ENCODE measurements around the gene GPHN. TPM values are rescaled to one million over a fixed set of nuclear protein-coding genes. Genes with fewer than 3 reads are reported as not detected.

Gene GPHN
- total RNA-seq, 6 experiments from 2014 or later: 21.2 to 81.7 (median 40.2) TPM

DNA sequence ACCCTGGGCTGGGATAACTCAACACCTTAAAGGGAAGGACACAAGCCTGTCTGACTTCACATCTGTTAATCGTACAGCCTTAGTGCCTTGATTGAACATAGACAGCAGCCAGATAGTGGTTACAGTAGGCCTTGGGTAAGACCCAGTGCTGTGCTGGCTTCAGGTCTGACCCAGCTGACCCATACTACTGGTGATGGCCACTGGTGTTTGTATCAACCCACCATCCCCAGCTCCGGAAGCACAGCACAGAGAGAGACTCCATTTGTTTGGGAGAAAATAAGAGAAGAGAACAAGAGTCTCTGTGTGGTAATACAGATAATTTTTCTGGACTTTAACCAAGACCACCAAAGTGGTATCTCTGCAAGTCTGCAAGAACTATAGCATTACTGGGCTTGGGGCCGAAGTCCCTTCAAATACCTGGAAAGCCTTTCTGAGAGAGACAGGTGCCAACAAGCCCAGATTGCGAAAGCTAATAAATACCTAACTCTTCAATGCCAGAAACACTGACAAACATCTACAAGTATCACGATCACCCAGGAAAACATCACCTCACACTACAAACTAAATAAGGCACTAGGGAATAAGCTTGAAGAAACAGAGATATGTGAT, 351.2 kb downstream of the GPHN start:
- H3K4me1 ChIP-seq: peaks cover 0 to 17% (median 0%) of the 10 kb centered on the region in 4 donors
- no peaks in the 10 kb centered on the region for H3K27me3 ChIP-seq
- no peak overlapping the region for H3K4me3 ChIP-seq
- DNase-seq: no peak
- no peak overlapping the region for H3K27ac ChIP-seq
- 48% methylated on average over 4 of the region's 5 CpGs for WGBS (ENCODE audit: insufficient coverage, low coverage, low lambda C conversion rate, missing lambda C conversion rate)
- H3K36me3 ChIP-seq: no peaks in the 10 kb centered on the region
- intact Hi-C loops (cut with DNase I): no loop called here
- TF ChIP-seq, protein P1, sequence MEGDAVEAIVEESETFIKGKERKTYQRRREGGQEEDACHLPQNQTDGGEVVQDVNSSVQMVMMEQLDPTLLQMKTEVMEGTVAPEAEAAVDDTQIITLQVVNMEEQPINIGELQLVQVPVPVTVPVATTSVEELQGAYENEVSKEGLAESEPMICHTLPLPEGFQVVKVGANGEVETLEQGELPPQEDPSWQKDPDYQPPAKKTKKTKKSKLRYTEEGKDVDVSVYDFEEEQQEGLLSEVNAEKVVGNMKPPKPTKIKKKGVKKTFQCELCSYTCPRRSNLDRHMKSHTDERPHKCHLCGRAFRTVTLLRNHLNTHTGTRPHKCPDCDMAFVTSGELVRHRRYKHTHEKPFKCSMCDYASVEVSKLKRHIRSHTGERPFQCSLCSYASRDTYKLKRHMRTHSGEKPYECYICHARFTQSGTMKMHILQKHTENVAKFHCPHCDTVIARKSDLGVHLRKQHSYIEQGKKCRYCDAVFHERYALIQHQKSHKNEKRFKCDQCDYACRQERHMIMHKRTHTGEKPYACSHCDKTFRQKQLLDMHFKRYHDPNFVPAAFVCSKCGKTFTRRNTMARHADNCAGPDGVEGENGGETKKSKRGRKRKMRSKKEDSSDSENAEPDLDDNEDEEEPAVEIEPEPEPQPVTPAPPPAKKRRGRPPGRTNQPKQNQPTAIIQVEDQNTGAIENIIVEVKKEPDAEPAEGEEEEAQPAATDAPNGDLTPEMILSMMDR (IDR thresholded peaks at IDR 0.05): no peak
- TF ChIP-seq POLR2A (IDR thresholded peaks at IDR 0.05): no peak
- H3K9me3 ChIP-seq: no peaks in the 10 kb centered on the region
- ATAC-seq: peak; percentile 57 to 73 (median 64)

- no peak overlapping the region for H3K4me3 ChIP-seq
- DNase-seq (no peak), ATAC-seq (no peak)
- intact Hi-C loops (cut with DNase I): no loop called here
- TF ChIP-seq, protein P1 (IDR thresholded peaks at IDR 0.05): no peak
- no peak for TF ChIP-seq POLR2A (IDR thresholded peaks at IDR 0.05)
- no peaks in the 10 kb centered on the region for H3K27me3 ChIP-seq
- peaks cover 0 to 3% (median 0%) of the 10 kb centered on the region in 4 donors for H3K36me3 ChIP-seq
- H3K4me1 ChIP-seq: no peaks in the 10 kb centered on the region
- no peak overlapping the region for H3K27ac ChIP-seq
- peaks cover 0 to 5% (median 0%) of the 10 kb centered on the region in 4 donors for H3K9me3 ChIP-seq
Observed at GRCh38 chr14:66881596-66881995, 373.6 kb downstream of the GPHN start.

GRCh38 chr14:66884149-66884548, 376.2 kb downstream of the GPHN start:
- Histone ChIP-seq H3K27me3 (no peaks in the 10 kb centered on the region), H3K36me3 (peaks cover 0 to 3% (median 0%) of the 10 kb centered on the region in 4 donors), H3K4me3 (no peak overlapping the region), H3K27ac (no peak overlapping the region), H3K9me3 (no peaks in the 10 kb centered on the region), H3K4me1 (no peaks in the 10 kb centered on the region)
- TF ChIP-seq POLR2A (IDR thresholded peaks at IDR 0.05): no peak
- TF ChIP-seq, protein P1 (IDR thresholded peaks at IDR 0.05): no peak
- 68% methylated on average over 2 of the region's 2 CpGs for WGBS (ENCODE audit: insufficient coverage, low coverage, low lambda C conversion rate, missing lambda C conversion rate)
- intact Hi-C loops (cut with DNase I): no loop called here
- ATAC-seq (no peak), DNase-seq (no peak)

- ATAC-seq: no peak
- Histone ChIP-seq H3K27me3 (no peaks in the 10 kb centered on the region), H3K36me3 (no peaks in the 10 kb centered on the region), H3K27ac (no peak overlapping the region), H3K4me1 (no peaks in the 10 kb centered on the region), H3K9me3 (no peaks in the 10 kb centered on the region), H3K4me3 (no peak overlapping the region)
- 82% methylated on average over 2 of the region's 2 CpGs for WGBS (ENCODE audit: insufficient coverage, low coverage, low lambda C conversion rate, missing lambda C conversion rate)
- no peak for DNase-seq
- TF ChIP-seq, protein P1 (IDR thresholded peaks at IDR 0.05): no peak
- no peak for TF ChIP-seq POLR2A (IDR thresholded peaks at IDR 0.05)
- intact Hi-C loops (cut with DNase I): no loop called here
Observed at GRCh38 chr14:66900719-66901118, 392.8 kb downstream of the GPHN start.

All from right lobe of liver (tissue), 6 donors.